HL-60 (cell line): Measurements from ENCODE around the gene GMEB2.

Experiments
- POLR2AphosphoS5 ChIP-seq: IDR thresholded peaks from 2 replicates; pipeline ENCODE4 v1.6.1; 2012; ENCODE audit warnings: low read depth
- TF ChIP-seq, protein P1 (sequence below): IDR thresholded peaks from one replicate; pipeline ENCODE4 v1.5.1; 2011; ENCODE audit warnings: low read length, control low read depth, inconsistent platforms; ENCODE audit not compliant: insufficient read depth
- TF ChIP-seq, protein P2 (sequence below): IDR thresholded peaks from 2 replicates; pipeline ENCODE4 v1.6.1; 2012; ENCODE audit warnings: low read depth; ENCODE audit not compliant: insufficient replicate concordance

DNA sequence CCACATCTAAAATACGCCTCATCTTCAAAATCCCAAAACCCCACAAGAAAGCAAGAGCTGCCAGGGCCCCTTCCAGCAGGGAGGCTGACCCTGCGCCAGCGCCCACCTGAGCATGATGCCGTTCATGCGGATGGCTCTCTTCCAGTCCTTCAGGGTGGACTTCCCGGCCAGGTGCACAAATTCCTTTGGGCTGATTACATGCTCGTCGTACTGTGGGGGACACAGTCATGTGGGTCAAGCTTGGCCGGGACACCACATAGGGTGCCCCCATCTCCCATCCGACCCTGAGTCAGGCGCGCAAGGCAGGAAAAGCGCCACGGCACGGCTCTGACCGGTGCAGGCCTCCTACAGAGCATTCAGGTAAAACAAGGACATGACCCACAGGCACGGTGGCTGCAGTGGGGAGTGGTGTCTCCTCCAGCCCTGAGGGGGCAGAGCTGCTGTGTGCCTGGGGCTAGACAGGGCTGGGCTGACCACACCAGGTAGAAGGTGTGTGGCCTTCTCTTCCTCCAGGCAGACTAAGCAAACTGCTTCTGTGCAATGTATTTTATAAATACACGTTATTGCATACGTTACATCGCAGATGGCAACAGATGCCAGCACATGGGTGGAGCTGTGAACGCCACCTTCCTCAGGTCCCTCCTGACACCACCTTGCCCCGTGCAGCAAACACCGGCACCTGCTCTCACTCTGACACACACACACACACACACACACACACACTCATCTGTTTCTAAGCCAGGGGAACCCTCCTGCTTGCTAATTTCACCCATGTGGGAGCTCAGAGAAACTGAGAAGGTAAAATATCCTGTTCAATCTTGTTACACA lies 29.0 kb downstream of the GMEB2 start:
- TF ChIP-seq, protein P1, sequence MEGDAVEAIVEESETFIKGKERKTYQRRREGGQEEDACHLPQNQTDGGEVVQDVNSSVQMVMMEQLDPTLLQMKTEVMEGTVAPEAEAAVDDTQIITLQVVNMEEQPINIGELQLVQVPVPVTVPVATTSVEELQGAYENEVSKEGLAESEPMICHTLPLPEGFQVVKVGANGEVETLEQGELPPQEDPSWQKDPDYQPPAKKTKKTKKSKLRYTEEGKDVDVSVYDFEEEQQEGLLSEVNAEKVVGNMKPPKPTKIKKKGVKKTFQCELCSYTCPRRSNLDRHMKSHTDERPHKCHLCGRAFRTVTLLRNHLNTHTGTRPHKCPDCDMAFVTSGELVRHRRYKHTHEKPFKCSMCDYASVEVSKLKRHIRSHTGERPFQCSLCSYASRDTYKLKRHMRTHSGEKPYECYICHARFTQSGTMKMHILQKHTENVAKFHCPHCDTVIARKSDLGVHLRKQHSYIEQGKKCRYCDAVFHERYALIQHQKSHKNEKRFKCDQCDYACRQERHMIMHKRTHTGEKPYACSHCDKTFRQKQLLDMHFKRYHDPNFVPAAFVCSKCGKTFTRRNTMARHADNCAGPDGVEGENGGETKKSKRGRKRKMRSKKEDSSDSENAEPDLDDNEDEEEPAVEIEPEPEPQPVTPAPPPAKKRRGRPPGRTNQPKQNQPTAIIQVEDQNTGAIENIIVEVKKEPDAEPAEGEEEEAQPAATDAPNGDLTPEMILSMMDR, result no peak
- no peak for TF ChIP-seq POLR2AphosphoS5
- TF ChIP-seq, protein P2, sequence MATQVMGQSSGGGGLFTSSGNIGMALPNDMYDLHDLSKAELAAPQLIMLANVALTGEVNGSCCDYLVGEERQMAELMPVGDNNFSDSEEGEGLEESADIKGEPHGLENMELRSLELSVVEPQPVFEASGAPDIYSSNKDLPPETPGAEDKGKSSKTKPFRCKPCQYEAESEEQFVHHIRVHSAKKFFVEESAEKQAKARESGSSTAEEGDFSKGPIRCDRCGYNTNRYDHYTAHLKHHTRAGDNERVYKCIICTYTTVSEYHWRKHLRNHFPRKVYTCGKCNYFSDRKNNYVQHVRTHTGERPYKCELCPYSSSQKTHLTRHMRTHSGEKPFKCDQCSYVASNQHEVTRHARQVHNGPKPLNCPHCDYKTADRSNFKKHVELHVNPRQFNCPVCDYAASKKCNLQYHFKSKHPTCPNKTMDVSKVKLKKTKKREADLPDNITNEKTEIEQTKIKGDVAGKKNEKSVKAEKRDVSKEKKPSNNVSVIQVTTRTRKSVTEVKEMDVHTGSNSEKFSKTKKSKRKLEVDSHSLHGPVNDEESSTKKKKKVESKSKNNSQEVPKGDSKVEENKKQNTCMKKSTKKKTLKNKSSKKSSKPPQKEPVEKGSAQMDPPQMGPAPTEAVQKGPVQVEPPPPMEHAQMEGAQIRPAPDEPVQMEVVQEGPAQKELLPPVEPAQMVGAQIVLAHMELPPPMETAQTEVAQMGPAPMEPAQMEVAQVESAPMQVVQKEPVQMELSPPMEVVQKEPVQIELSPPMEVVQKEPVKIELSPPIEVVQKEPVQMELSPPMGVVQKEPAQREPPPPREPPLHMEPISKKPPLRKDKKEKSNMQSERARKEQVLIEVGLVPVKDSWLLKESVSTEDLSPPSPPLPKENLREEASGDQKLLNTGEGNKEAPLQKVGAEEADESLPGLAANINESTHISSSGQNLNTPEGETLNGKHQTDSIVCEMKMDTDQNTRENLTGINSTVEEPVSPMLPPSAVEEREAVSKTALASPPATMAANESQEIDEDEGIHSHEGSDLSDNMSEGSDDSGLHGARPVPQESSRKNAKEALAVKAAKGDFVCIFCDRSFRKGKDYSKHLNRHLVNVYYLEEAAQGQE, result no peak
